Cerebellar cortex (tissue), 1 donor: ENCODE measurements around the gene MTNR1A.

Source experiments
- DNase-seq: peaks from one replicate; pipeline ENCODE4 v3.0.0-alpha.2; 2015; ENCODE audit warnings: low spot score

The MTNR1A gene

DNA sequence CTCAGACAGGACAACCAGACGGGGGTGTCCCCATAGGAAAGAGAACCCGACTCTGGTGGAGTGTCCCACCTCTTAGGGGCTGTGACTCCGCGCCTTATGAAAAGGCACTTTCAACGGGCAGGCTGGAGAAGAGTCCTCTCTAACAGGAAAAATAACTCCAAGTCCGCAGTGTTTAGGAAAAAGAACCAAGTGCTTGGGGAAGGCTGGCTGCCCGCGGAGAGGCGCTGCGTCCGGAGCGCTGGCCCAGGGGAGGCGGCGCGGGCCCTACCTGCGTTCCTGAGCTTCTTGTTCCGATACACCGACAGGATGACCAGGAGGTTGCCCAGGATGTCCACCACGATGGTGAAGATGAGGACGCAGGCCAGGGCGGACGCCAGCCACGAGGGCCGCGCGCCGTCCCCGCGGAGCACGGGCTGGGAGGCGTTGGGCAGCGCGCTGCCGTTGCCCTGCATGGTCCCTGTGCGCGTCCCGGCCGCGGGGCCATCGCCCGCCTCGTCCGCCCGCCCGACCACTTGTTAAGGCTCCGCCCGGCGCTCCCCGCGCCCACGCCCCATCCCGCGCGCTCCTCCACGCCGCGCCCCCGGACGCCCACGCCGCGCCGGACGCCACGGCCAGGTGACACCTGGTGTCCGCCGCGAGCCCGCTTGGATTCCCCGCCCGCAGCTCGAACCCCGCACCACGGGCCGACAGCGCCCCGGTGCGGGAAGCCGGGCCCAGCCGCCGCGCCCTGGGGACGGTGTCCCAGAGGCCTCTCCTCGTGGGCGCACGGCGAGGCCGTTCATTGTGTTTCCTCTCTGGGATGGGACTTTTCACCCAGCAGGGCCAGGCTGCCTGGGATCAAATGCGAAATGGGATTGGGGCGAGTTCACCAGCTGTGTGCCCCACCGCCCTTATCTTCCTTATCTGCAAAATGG is at the start of gene MTNR1A:
TSS of gene MTNR1A (minus strand) at position 654 of the 914 bp plus-strand sequence. CDS start at position 452, 202 bp downstream.
- peak; percentile 25 for DNase-seq

DNA sequence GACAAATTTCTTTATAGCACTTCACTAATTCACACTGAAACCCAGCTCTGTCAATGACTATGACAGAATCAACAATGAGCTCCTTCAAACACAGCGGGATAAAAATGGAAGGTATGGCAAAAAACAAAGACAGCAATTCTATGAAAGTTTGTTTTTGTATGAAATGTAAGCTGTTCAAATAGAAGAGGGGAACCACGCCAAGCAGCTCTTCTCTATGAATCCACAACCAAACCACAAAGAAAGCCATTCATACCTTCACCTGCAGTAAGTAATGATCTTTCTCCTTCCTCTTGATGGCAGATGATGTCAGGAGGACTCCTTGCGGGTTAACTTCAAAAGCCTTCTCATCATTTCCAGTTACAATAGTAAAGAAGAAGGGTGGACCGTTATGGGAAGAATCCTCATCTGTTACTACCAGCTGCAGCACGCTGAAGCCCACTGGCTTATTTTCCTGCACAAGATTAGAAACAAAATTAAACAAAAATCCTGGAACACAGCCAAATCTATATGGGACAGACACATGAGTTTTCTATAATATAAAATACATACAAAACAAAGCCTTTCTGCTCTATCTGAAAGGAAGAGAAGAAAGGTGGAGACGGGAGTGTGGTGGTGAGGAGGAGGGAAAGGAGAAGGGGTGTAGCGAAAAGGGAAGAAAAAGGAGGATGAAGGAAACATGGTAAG is 48.9 kb upstream of the MTNR1A start:
- no peak for DNase-seq

DNA sequence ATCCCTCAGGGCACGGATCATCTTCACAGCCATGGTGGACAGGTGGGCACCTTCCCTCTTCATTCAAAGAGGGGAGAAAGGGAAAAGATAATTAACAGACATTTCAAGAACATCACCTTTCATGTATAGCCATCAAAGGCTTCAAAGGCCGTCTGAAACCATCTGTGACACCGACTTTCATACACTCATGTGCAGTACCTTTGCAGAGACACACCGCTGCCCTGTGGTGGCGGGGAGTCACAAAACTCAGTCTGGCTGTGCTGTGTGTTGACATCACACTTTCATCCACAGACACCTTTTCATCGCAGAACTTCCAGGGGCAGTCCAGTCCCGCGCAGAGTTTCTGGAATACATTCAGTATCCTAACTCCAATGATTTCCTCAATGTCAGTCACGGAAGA is 47.6 kb upstream of the MTNR1A start:
- no peak for DNase-seq

DNA sequence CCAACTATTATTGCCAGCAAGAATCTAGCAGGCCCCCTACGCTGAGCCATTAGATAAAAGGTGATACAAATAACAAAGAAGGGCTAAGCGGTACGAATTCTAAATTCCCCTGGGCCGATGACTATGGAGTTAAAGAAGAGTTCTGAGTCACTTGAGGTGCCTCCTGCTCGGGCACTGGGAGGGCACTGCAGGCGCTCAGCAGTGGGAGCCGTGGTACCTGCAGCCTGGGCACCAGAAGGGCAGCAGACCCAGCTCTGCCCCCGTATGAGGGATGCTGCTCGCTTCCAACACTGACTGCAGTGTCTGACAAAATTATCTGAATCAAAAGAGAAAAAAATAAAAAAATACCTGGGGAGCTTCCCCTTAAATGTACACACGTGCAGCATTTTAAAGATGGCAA is 44.1 kb upstream of the MTNR1A start:
- no peak for DNase-seq

DNA sequence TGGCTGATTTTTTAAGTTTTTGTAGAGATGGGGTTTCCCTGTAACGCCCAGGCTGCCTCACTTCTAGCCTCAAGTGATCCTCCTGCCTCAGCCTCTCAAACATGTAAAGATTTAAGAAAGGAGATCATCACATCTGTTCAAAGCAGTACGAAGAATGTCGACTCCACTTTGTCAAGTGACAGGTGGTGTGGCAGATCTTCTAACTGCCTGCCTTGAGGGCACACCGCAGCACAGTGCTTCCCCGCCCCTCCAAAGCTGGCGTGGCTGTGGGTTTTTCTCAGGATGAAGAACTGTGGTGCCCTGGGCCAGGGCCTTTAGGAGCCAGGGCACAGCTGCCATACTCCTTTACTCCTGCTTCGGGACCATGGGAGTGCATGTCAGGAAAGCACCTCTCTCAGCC is 43.3 kb upstream of the MTNR1A start:
- no peak for DNase-seq

DNA sequence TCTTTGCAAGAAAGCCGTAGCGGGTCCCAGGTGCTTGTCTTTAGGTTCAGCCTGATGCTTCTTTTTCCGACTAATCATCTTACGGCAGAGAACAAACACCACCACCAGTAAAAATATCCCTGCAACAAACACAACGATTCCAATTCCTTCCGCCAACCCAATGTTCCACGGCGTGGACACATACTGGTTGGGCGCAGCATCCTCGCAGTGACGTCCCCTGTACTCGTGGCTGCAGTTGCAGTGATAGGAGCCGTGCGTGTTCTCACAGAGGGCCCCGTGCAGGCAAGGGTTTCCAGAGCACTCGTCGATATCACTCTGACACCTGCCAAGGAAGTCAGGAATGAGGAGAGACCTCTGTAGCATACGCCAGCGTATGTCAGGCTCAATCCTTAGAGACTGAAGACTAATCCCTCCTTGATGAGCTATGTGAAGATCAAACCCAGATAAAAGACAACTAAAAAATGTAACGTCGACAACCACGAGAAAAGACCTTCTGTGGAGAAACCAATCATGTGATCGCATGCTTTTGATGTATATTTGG is 41.6 kb upstream of the MTNR1A start:
- DNase-seq: no peak

DNA sequence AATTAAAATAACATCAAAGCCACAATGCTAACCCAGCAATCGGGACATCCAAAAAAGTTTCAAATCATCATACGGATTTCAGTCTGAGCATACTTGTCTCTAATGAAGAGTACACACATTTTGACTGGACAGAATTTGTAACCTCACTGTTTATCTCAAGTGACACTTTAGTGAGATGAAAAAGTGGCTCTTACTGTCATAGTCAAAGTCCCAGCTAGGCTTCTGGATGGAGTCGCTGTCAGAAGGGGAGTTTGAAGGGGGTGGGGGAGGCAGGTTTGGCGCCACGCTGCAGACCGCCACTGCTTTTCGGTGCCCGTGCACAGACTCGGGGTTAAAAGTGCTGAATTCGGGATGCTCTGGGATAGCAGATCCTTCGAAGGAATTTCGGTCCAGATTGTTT is 41.0 kb upstream of the MTNR1A start:
- no peak for DNase-seq

DNA sequence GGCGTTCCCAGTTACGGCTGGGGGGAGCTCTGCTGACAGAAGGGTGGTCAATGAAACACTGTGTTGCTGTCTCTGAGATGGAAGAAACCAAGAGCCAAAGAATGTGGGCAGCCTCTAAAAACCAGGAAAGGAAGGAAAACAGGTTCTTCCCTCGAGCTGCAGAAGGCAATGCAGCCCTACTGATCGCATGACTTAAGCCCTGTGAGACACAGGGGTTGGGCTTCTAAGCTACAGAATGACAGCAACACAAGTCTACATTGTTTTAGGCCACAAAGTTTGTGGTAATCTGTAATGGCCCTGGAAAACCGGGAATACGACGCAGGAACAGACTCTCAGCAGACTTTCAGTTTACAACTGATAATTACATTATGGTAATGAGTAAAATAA is 38.2 kb upstream of the MTNR1A start:
- DNase-seq: no peak

DNA sequence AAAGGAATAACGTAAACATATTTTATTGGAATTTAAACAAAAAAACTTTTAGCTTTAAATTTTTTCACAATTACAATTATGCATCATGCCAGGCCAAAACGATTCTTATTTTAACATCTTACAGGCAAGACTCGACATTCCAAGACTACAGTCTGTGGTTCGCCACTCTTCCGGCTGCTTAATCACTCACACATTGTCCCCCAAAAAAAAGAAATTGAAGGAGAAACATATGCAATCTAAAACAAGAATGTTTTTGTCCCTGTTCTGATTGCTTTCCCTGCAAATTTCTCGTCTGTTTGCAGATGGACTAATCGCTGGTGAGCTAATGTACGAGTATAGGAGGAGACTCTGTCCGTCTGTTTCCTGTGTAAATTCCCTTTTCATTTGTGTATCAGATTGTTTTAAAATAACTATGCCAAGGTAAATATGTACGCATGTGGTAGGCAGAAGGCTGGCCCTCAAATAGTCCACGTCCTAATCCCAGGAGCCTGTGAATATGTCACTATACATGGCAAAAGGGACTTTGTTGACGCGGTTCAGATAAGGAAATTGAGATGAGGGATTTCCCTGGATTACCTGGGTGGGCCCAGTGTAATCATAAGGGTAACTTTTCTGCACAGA is 37.7 kb upstream of the MTNR1A start:
- no peak for DNase-seq

DNA sequence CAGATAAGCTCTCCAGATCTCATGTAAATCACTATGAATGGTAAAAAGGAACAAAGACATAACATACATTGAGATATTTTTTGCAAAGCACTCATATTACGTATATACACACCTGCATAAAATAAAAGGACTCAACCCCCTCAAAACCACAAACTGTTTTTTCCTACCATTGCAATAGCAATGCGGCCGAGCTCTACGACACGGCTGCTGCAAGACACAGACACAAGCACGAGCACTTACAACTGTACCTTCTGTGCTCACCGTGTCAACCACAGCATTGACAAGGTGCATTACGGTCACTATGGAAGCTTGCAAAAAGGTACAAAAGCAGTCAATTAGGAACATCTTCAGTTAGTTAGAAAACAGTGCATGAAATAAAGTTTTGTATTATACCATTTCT is 37.1 kb upstream of the MTNR1A start:
- no peak for DNase-seq

DNA sequence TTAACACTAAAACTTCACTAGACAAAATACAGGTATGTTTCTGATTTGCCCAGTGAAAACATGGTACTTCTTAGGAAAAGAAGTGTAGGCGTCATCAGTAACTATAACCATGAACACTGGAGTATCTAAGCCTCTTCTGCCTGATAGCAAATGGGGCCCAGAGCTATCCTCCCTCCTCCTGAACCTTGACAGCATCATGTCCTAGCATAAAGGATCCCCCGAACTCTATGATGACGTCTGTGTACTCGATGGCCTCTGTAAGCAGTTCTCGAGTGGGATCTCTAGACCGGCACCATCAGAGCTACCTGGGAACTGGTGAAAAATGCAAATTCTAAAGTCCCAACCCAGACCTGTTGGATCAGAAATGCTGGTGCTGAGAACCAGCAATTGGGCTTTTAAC is 36.3 kb upstream of the MTNR1A start:
- DNase-seq: no peak

DNA sequence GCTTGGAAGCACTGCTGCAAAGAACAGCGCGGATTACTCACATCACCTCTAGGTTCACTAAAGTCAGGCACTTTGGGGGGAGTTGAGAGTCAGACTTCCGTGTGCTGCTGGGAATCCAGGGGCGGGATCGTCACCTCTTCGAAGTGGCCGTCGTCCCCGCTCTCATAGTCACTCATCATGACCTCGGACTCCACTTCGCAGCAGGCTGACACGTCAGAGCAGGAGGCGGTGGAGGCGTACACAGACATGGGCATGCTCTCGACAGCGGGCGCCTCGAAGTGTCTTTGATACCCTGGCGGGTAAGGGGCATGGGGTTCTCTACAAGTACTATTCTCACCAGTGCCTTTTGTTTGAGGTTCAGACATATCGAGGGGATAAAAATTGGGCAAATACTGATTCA is 33.1 kb upstream of the MTNR1A start:
- DNase-seq: no peak

DNA sequence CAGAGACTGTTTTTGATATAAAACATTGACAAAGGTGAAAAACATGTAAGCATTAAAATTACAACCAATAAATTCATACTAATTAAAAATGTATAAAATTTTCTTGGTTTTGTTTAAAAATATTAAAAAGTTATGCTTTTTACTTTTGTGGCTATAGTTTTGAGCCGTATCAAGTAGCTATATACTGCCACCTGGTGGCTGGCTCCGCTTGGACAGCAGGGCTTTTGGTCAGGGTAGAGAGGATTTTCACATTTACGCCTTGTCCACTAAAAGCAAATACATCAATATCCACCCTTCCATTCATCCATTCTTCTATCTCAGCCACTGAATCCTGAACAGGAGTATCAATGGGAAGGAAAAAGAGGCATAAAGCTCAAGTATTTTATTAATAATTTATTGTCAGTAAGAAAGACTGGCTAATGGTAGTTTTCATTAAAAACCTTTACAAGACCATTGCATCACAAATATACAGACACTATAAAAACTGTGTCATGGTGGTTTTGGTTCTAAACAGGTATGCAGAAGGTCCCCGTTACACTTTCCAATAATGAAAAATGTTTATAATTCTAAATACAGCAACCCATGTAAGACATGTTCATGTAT is 32.1 kb upstream of the MTNR1A start:
- DNase-seq: peak; percentile 68

DNA sequence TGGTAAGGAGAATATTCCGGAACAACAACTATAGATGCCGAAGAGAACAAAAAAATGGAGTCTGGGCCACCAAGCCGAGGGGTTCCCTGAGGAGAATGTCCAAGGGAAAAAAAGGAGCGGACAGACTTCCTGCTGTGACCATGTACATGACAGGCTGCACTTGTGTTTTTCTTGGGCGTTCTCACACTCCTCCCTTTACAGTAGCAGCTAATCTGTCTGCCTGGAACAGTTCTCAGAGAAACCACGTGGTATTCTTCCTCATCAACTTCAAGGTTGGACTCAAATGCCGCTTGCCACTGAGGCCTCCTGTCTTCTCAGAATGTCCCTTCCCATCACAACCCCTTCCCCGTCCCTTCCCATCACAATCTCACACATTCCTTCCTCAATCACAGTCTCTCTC is 30.8 kb upstream of the MTNR1A start:
- DNase-seq: no peak

DNA sequence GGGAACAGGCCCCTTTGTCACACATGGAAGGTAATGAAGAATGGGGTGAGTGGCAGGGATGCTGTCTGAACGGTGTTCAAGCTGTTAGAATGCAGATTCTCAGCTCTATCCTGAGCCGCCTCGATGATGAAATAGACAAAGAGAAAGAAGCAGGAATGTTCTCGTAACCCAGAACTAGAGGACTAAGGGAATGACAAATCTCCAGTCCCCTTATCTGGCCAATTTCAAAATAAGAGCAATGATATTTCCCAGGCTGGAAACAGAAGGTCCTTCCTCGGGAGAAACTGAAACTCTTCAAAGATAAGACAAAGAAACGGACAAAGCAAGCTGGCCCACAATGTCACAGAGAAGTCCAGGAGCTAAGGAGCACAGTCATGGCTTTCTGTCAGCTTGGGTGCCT is 29.5 kb upstream of the MTNR1A start:
- DNase-seq: no peak

DNA sequence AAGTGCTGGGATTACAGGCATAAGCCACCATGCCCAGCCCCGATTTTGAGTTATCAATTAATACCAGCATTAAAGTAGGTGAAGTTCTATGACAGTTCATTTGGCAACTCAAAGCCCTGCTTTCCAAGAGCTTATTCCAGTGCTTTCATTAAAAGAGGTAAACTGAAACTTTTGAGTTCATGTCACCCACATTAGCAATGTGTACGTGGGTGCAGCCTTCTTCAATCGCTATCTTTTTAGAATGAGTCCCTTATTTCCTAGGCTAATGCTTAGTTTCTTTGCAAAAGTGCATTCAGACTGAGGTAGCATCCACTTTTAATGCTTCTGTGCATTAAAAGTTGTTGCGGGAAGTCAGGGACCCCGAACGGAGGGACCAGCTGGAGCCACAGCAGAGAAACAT is 26.1 kb upstream of the MTNR1A start:
- DNase-seq: no peak

DNA sequence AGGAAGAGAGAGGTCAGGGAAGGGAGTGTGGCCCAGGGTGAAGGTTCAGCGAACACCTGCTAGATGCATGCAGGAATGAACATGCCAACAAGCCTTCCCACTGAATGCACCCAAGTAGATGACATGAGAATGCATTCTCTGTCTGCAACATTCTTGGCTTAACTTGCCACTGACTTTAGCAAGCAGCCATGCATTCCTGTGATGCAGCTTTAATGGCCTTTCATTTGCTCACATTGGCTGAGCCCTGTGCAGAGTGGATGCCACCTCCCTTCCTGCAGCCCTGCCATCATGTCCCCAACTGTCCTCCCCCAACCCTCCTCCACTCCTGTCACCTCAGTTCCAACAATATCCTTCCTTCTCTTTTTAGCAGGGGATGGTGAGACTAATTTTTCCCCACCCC is 25.3 kb upstream of the MTNR1A start:
- DNase-seq: no peak

DNA sequence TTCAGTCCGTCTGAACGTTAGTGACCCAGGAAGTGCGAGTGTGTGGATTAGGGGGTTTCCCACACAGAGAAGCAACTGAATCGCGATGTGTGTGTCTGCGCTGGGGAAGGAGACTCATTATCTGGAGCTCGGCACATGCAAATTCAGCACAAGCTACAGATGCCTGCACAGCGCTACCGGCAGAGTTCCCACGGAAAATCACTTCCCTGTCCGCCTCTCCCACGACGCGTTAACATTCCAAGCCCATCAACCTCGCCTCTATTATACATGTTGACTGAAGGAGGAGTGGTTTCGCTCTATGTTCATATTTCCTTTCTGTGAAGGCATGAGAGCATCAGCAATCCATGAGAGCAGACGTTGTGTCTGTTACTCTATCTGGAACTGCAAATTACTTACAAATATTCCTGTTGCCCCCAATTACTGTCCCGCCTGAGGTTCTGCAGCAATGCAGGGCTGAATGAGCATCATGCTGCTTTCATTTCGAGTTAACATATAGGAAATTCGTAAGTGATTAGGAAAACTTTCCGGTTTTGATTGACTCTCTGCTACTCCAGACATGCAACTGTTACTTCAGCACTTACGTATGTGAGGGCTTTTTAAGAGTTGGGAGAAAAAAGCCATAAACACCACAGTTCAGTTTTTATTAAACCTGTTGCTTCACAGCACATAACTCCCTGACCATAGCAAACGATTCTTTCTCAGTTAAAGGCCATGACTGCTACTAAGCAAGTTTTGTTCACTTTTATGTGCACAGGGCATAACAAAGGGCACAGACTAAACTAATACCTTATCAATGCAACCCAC is 15.0 kb upstream of the MTNR1A start:
- no peak for DNase-seq

DNA sequence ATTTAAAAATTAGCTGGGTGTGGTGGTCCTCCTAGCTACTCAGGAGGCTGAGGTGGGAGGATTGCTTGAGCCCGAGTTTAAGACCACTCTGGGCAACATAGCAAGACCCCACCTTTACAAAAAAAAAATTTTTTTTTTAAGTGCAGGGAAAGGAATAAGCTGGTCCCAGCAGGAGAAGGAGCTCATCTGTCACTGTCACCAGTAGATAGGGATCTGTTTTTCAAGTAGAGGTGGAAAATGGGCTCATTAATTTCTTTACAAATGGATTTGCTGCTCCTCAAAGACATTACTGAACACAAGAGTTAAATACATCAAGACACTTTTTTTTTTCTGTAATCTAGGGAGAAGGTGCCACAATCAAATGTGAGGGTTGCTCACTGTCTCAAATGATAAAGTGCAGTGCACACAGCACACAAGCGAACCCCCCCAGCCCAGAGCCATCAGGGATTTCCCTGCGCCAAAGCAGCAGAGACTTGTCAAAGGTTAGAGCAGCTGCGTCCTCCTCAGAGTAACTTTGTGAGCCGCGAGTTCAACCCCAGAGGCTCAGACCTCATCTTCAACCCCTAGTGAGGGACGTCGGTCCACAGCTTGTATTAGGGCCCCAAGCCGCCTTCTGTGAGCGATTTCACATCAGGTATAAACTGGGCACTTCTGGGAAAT is 14.3 kb upstream of the MTNR1A start:
- no peak for DNase-seq

DNA sequence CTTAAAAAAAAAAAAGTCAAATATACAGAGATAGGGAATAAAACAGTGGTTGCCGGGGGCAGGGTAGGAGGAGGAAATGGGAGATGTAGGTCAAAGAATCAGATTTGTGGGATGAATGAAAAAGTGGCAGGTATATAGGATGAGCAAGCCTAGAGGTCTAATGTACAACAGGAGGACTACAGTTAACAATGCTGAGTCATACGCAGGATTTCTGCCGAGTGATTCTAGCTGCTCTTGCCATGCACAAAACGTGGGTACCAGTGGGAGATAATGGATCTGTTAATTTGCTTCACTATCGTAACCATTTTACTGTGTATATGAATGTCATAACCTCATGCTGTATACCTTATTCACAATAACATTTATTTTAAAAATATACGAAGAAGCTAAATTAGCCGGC is 10.7 kb upstream of the MTNR1A start:
- no peak for DNase-seq

DNA sequence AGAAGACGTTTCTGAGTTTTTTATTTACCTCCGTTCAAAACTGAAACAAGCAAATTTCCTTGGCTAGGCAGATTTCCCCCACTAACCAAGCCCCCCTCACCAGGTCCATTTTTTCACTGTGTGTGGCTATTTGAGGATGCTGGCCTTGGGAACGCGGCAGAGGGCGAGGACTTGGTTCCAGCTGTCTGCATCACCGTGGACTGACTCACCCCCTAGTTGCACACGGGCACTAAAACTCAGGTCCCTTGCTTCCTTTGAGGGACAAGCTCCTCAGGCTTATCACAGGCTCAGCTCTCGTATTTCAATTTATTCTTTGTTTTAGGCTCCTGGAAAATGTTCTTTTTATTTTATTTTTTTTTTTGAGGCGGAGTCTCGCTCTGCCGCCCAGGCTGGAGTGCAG is 8.4 kb upstream of the MTNR1A start:
- no peak for DNase-seq
